HG03139 (cell line): ENCODE results near the gene DAPK3.

Source experiments
- ATAC-seq: cut with Tn5 transposase; IDR thresholded peaks from one replicate; pipeline ENCODE4 v1.9.1; 2021; ENCODE audit not compliant: unreplicated experiment

Gene DAPK3

GRCh38 chr19:3919793-3920192 lies 51.1 kb downstream of the DAPK3 start:
- no peak for ATAC-seq

- ATAC-seq = no peak
Measured at GRCh38 chr19:3916033-3916432, 54.9 kb downstream of the DAPK3 start.

- no peak for ATAC-seq
Measured at GRCh38 chr19:3914199-3914598, 56.7 kb downstream of the DAPK3 start.

- ATAC-seq = no peak
Measured at GRCh38 chr19:3910105-3910504, 60.8 kb downstream of the DAPK3 start.
